A673 (cell line): ENCODE data around the gene NTN1. TPM values are rescaled to one million over a fixed set of nuclear protein-coding genes. Genes with fewer than 3 reads are reported as not detected.

Experiments used
- BruUV-seq: library from RNA; stranded (reverse); fragments of 400-500 nt; replicated peaks from 2 replicates; lab custom pipeline; 2021; lab: Mats Ljungman, UMichigan
- CTCF ChIA-PET: fragments of 300-600 bp; sonication (Branson Sonifier 250); formaldehyde crosslinking; loops from one replicate; lab custom pipeline; 2022; ENCODE audit warnings: antibody characterized with exemption; lab: Charles Lee
- POLR2A ChIA-PET: fragments of 300-600 bp; sonication (Branson Sonifier 250); formaldehyde crosslinking; loops from one replicate; lab custom pipeline; 2022; ENCODE audit warnings: antibody characterized with exemption; ENCODE audit not compliant: low non-redundant PET; lab: Charles Lee
- DNase-seq: peaks from one replicate; pipeline ENCODE4 v3.0.0-alpha.2; 2015; ENCODE audit warnings: low spot score
- H3K27ac ChIP-seq: fragments of 200-600 bp; sonication (generic); 2 replicates; pipeline ENCODE4 v1.5.1; 2016; ENCODE audit warnings: mixed run types, low read depth, mild to moderate bottlenecking, mixed read lengths, antibody characterized with exemption, low read length; ENCODE audit not compliant: poor library complexity, severe bottlenecking
- H3K27me3 ChIP-seq: fragments of 200-600 bp; sonication (generic); replicated peaks from 2 replicates; pipeline ENCODE4 v1.6.1; 2017; ENCODE audit warnings: mixed run types, low read depth, mild to moderate bottlenecking, mixed read lengths, antibody characterized with exemption, low read length; ENCODE audit not compliant: insufficient read depth, poor library complexity
- H3K36me3 ChIP-seq: fragments of 200-600 bp; sonication (generic); 2 replicates; pipeline ENCODE4 v1.6.1; 2016; ENCODE audit warnings: mixed run types, mild to moderate bottlenecking, mixed read lengths, antibody characterized with exemption, low read length; ENCODE audit not compliant: insufficient read depth, poor library complexity, severe bottlenecking
- H3K4me1 ChIP-seq: fragments of 200-600 bp; sonication (generic); 2 replicates; pipeline ENCODE4 v1.6.1; 2017; ENCODE audit warnings: mixed run types, mild to moderate bottlenecking, mixed read lengths, antibody characterized with exemption, low read length; ENCODE audit not compliant: insufficient read depth, poor library complexity, severe bottlenecking
- H3K4me3 ChIP-seq: fragments of 200-600 bp; sonication (generic); 2 replicates; pipeline ENCODE4 v1.5.1; 2016; ENCODE audit warnings: low read depth, mixed run types, mild to moderate bottlenecking, mixed read lengths, low read length; ENCODE audit not compliant: poor library complexity, severe bottlenecking
- H3K9me3 ChIP-seq: fragments of 200-600 bp; sonication (generic); 2 replicates; pipeline ENCODE4 v1.6.1; 2016; ENCODE audit warnings: mixed run types, low read depth, mild to moderate bottlenecking, mixed read lengths, antibody characterized with exemption, low read length; ENCODE audit not compliant: poor library complexity, severe bottlenecking
- CTCF ChIP-seq: fragments of 300-800, 200-600 bp; sonication (generic); conservative IDR thresholded peaks from 2 replicates; pipeline ENCODE4 v1.5.1; 2017; ENCODE audit warnings: low read depth, mild to moderate bottlenecking, antibody characterized with exemption, low read length, moderate library complexity, mixed read lengths
- EZH2 ChIP-seq: fragments of 200-600 bp; sonication (generic); IDR thresholded peaks from 2 replicates; pipeline ENCODE4 v1.6.1; 2017; ENCODE audit warnings: borderline replicate concordance, low read depth, mild to moderate bottlenecking, mixed read lengths, antibody characterized with exemption, low read length; ENCODE audit not compliant: poor library complexity, severe bottlenecking
- intact Hi-C: fragments of 100-400 bp; cut with micrococcal nuclease; formaldehyde crosslinking; loops from one replicate; pipeline ENCODE4 v1.10.0; 2022; ENCODE audit not compliant: unreplicated experiment
- total RNA-seq: library from RNA; stranded (reverse); gene quantifications from 2 replicates; pipeline ENCODE4 v1.2.3, GENCODE V29; 2021

Gene NTN1
- total RNA-seq, 1 experiment from 2014 or later, result 4.3 TPM

- Histone ChIP-seq H3K9me3 (no peaks in the 10 kb centered on the region), H3K27ac (no peak overlapping the region), H3K27me3 (no peaks in the 10 kb centered on the region), H3K4me3 (no peak overlapping the region), H3K36me3 (no peaks in the 10 kb centered on the region), H3K4me1 (no peaks in the 10 kb centered on the region)
- CTCF ChIA-PET, result no interaction called here
- DNase-seq, result no peak
- POLR2A ChIA-PET, result no interaction called here
- TF ChIP-seq EZH2 (no peak), CTCF (no peak)
- BruUV-seq, result no TSS peak
- intact Hi-C loops, result no loop called here
Measured at GRCh38 chr17:9054126-9054975, 33.0 kb downstream of the NTN1 start.

- POLR2A ChIA-PET, result no interaction called here
- Histone ChIP-seq H3K4me1 (no peaks in the 10 kb centered on the region), H3K27me3 (no peaks in the 10 kb centered on the region), H3K27ac (no peak overlapping the region), H3K36me3 (no peaks in the 10 kb centered on the region), H3K9me3 (no peaks in the 10 kb centered on the region), H3K4me3 (no peak overlapping the region)
- DNase-seq, result no peak
- BruUV-seq, result no TSS peak
- intact Hi-C loops, result no loop called here
- no peak for TF ChIP-seq EZH2
- TF ChIP-seq CTCF, result no peak
- CTCF ChIA-PET, result no interaction called here
Measured at GRCh38 chr17:9055281-9055680, 34.0 kb downstream of the NTN1 start.

GRCh38 chr17:9056566-9056965 lies 35.3 kb downstream of the NTN1 start:
- no peak for TF ChIP-seq EZH2
- no peak for TF ChIP-seq CTCF
- no peaks in the 10 kb centered on the region for H3K27me3 ChIP-seq

More at GRCh38 chr17:9056566-9056965, 35.3 kb downstream of the NTN1 start:
- H3K4me3 ChIP-seq, result no peak overlapping the region
- H3K4me1 ChIP-seq, result no peaks in the 10 kb centered on the region
- ChIA-PET POLR2A (no interaction called here), CTCF (no interaction called here)
- BruUV-seq, result no TSS peak
- no peak for DNase-seq
- intact Hi-C loops, result no loop called here
- no peak overlapping the region for H3K27ac ChIP-seq
- no peaks in the 10 kb centered on the region for H3K9me3 ChIP-seq
- no peaks in the 10 kb centered on the region for H3K36me3 ChIP-seq
